Stomach (tissue), 4 donors: ENCODE measurements around the gene STN1.

Experiments
- CTCF ChIP-seq, 7 experiments: fragments of 450-650 bp in 4 of 7; fragments of 200-600 bp in 3 of 7; sonication (generic) in 3 of 7; IDR thresholded peaks; one replicate each; pipeline ENCODE4 v1.5.1; 2016 to 2019; ENCODE audit warnings: antibody characterized with exemption in 7 of 7, control low read depth in 2 of 7, mild to moderate bottlenecking in 1 of 7
- EP300 ChIP-seq: sonication (generic); formaldehyde crosslinking; IDR thresholded peaks from one replicate; pipeline ENCODE4 v1.6.1; 2017; ENCODE audit warnings: antibody characterized with exemption
- POLR2A ChIP-seq, 4 donors: fragments of 450-650 bp; IDR thresholded peaks; one replicate each; pipeline ENCODE4 v1.6.1; 2016; ENCODE audit warnings: antibody characterized with exemption in 4 of 4, control low read depth in 2 of 4, mild to moderate bottlenecking in 1 of 4, moderate library complexity in 1 of 4
- POLR2AphosphoS5 ChIP-seq, 3 donors: sonication (generic); formaldehyde crosslinking; IDR thresholded peaks; one replicate each; pipeline ENCODE4 v1.6.1; 2016; ENCODE audit warnings: antibody characterized with exemption in 3 of 3

DNA sequence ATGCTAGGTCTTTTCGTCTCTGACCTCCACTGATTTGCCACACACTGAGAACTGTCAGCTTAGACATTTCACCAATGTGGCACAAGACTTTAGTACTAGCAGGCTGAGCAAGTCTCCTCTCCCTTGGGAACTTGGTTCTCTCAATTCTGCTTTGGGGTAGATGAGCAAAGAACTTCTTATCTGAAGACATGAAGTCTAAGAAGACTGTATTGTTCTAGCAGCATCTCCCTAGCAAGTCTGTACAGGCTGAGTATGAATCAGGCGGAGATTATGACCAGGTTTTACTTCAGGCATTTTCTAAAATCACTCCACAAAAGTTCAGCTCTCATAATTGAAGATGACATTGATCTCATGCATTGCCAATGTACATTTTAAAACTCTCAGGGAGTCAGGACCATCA lies 23.8 kb upstream of the STN1 start:
- TF ChIP-seq POLR2AphosphoS5 (IDR thresholded peaks at IDR 0.05) (no peak), CTCF (IDR thresholded peaks at IDR 0.05) (no peak), POLR2A (IDR thresholded peaks at IDR 0.05) (no peak), EP300 (no peak)
